Heart left ventricle (tissue), 13 donors: Measurements from ENCODE around the gene HDAC8.
"Not testable (repeated sequence)": the region's sequence is repeated elsewhere in the genome, so short reads cannot be mapped to it uniquely, and the experiment has no call there.

Experiments
- POLR2A ChIP-seq, 2 donors: fragments of 450-650 bp; IDR thresholded peaks; one replicate each; pipeline ENCODE4 v1.6.1; 2017; ENCODE audit warnings: antibody characterized with exemption in 2 of 2, mild to moderate bottlenecking in 2 of 2, moderate library complexity in 2 of 2
- TF ChIP-seq, protein P1 (sequence below), 12 donors: fragments of 200-600 bp; sonication (generic) in 4 of 12; IDR thresholded peaks; one replicate each; pipeline versions ENCODE4 v1.5.0 to v1.8.0; 2018 to 2022; ENCODE audit warnings: antibody characterized with exemption in 12 of 12, mild to moderate bottlenecking in 5 of 12
- donor health status: ischemic (EF 13 %, LVEDD 7.1; RV severe dilation, severe dysfunction).
- donor health status: DM: no; HTN: yes; CAD: no.
- donor health status: DM: no; HTN: no; CAD: no.
- donor health status: ischemic (EF 25% LVEDD 6.9; RV normal size, moderate dysfunction).
- donor health status: ischemic (EF 25% LVEDD 5.7; RV mildly dilated, moderate dysfunction).
- donor health status: ischemic (EF 35%, LVEDD 5.7; RV mildly dilated, moderate dysfunction).
- donor health status: nonischemic (EF 11% LVEDD 7.7; RV severe dilation, severe dysfunction).
- donor health status: DM: yes; HTN: yes; CAD: no.
- donor health status: PGD.
- donor health status: ischemic (EF 29% LVEDD 5.4; RV normal size, mild dysfunction).
- donor health status: nonischemic (EF 23%, LVEDD 6.1; RV moderate dilation, normal function).

DNA sequence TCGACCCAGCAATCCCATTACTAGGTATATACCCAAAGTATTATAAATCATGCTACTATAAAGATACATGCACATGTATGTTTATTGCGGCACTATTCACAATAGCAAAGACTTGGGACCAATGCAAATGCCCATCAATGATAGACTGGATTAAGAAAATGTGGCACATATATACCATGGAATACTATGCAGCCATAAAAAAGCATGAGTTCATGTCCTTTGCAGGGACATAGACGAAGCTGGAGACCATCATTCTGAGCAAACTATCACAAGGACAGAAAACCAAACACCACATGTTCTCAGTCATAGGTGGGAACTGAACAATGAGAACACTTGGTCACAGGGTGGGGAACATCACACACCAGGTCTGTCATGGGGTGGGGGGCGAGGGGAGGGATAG is 18.4 kb upstream of the HDAC8 start:
- TF ChIP-seq, protein P1, sequence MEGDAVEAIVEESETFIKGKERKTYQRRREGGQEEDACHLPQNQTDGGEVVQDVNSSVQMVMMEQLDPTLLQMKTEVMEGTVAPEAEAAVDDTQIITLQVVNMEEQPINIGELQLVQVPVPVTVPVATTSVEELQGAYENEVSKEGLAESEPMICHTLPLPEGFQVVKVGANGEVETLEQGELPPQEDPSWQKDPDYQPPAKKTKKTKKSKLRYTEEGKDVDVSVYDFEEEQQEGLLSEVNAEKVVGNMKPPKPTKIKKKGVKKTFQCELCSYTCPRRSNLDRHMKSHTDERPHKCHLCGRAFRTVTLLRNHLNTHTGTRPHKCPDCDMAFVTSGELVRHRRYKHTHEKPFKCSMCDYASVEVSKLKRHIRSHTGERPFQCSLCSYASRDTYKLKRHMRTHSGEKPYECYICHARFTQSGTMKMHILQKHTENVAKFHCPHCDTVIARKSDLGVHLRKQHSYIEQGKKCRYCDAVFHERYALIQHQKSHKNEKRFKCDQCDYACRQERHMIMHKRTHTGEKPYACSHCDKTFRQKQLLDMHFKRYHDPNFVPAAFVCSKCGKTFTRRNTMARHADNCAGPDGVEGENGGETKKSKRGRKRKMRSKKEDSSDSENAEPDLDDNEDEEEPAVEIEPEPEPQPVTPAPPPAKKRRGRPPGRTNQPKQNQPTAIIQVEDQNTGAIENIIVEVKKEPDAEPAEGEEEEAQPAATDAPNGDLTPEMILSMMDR (IDR thresholded peaks at IDR 0.05): not testable (repeated sequence)
- TF ChIP-seq POLR2A (IDR thresholded peaks at IDR 0.05): not testable (repeated sequence)
